Spinal cord (tissue), 10 donors: Measurements from ENCODE around the gene MAG. TPM values are rescaled to one million over a fixed set of nuclear protein-coding genes. Genes with fewer than 3 reads are reported as not detected.
"Not testable (repeated sequence)": the region's sequence is repeated elsewhere in the genome, so short reads cannot be mapped to it uniquely, and the experiment has no call there.

ENCODE experiments used
- DNase-seq, 6 donors: peaks; one replicate each; pipeline versions ENCODE4 v3.0.0 to v3.0.0-alpha.2; 2013 to 2015; ENCODE audit warnings: low spot score in 6 of 6, low read depth in 4 of 6
- H3K27ac ChIP-seq: one replicate; pipeline ENCODE4 v1.5.1; 2013; ENCODE audit warnings: low read depth, low read length, control low read depth
- H3K27me3 ChIP-seq: one replicate; pipeline ENCODE4 v1.6.1; 2013; ENCODE audit warnings: low read length; ENCODE audit not compliant: control insufficient read depth, insufficient read depth
- H3K36me3 ChIP-seq: one replicate; pipeline ENCODE4 v1.6.1; 2013; ENCODE audit warnings: low read length; ENCODE audit not compliant: control insufficient read depth, insufficient read depth
- H3K4me1 ChIP-seq: one replicate; pipeline ENCODE4 v1.6.1; 2013; ENCODE audit warnings: low read length; ENCODE audit not compliant: control insufficient read depth, insufficient read depth
- H3K4me3 ChIP-seq: one replicate; pipeline ENCODE4 v1.5.1; 2013; ENCODE audit warnings: low read depth, low read length, control low read depth
- H3K9me3 ChIP-seq: one replicate; pipeline ENCODE4 v1.6.1; 2013; ENCODE audit warnings: low read length; ENCODE audit not compliant: control insufficient read depth, insufficient read depth
- WGBS: methylation state at CpG from one replicate; pipeline ENCODE4 v1.1.5; 2013; ENCODE audit warnings: missing lambda C conversion rate; ENCODE audit not compliant: insufficient coverage; 5-methylcytosine and 5-hydroxymethylcytosine counted together
- polyA plus RNA-seq, 2 donors: library from polyadenylated mRNA; unstranded; fragments of 120-200 nt; gene quantifications; one replicate each; pipeline ENCODE4 v1.2.1, GENCODE V29; 2013; ENCODE audit not compliant: insufficient read length in 2 of 2
- total RNA-seq, 2 donors: library from RNA; depleted of rRNA in 1 of 2; stranded (reverse); fragments of 120-200 nt in 1 of 2; fragments of >200 nt in 1 of 2; gene quantifications; one replicate each; pipeline versions ENCODE4 v1.2.3 to v1.2.4, GENCODE V29; 2013 to 2014
- donor health status: healthy.

The MAG gene
- total and polyA plus RNA-seq, 4 donors: 83.5 to 261 (median 232) TPM

DNA sequence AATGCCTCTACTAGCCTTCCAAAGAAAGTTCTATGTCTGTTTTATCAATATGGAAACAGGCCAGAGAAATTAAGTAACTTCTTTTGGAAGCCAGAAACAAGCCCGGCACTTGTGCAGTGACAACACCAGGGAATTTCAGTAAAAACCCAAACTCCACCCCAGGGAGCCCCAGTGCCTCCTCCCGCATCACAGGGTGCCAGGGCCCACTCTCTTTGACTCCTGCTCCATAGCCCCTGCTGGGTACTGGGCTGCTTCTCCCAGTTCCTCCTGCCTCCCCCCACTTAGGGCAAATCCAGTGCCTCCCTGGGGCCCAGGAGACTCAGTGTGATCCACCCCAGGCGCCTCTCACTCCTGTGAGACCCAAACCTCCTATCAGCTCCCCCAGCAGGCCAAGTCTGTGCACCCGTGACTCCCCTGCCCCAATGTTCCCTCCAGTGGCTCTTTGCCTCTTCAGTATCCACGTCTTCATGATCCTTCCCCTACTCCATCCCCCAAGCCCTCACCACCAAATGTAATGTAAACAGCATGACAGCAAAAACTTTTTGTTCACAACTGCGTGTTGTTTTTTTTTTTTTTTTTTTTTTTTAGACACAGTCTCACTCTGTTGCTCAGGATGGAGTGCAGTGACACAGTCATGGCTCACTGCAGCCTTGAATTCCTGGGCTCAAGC is 64.0 kb downstream of the MAG start:
- peak in 1 of 6 donors; percentile 0 for DNase-seq
- H3K27me3 ChIP-seq: no peaks in the 10 kb centered on the region
- no peaks in the 10 kb centered on the region for H3K9me3 ChIP-seq
- H3K27ac ChIP-seq: no peak overlapping the region
- WGBS: 67% methylated on average over 6 of the region's 6 CpGs
- H3K4me1 ChIP-seq: no peaks in the 10 kb centered on the region
- H3K4me3 ChIP-seq: no peak overlapping the region
- H3K36me3 ChIP-seq: no peaks in the 10 kb centered on the region

DNA sequence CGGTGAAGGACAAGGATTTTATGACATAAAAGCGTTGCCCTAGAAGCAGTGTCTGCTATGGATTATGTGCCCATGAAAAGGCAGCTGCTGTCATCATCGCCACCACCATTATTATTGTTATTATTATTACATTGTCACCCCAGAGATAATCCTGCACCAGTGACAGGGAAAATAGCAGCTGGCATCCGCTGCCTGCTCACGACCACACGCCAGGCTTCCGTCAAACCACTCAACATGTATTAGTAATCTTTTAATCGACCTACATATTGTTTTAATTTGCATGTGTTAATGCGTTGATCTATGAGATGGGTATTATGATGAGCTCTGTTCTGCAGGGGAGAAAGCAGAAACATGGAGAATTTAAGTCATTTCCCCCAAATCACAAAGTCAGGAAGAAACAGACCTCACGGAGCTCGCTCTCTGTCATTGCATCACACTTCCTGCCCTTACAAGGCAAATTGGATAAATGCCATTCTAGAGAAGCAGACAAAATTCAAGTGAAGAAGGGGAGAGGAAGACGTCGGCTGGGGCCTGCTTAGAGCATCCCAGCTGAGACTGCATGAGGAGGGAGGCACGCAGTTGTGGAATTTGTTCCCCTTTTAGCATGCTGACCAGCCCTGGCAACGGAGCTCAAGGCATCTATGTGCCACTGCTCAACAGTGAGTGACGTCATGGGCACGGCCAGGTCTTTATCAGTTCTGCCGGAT is 66.1 kb downstream of the MAG start, which contains the start of gene FFAR3:
Gene FFAR3 (plus strand): TSS at position 594 of the 707 bp plus-strand sequence. CDS start 431 bp downstream, outside the sequence.
- H3K27me3 ChIP-seq: no peaks in the 10 kb centered on the region
- H3K27ac ChIP-seq: no peak within 1 kb of the TSS
- DNase-seq: peak in 2 of 6 donors; percentile 3 to 31
- no peak within 1 kb of the TSS for H3K4me3 ChIP-seq
- WGBS: 58% methylated on average over 6 of the region's 18 CpGs
- H3K4me1 ChIP-seq: peaks cover under 1% of the 10 kb centered on the region
- no peaks in the 10 kb centered on the region for H3K9me3 ChIP-seq
- no peaks in the 10 kb centered on the region for H3K36me3 ChIP-seq

DNA sequence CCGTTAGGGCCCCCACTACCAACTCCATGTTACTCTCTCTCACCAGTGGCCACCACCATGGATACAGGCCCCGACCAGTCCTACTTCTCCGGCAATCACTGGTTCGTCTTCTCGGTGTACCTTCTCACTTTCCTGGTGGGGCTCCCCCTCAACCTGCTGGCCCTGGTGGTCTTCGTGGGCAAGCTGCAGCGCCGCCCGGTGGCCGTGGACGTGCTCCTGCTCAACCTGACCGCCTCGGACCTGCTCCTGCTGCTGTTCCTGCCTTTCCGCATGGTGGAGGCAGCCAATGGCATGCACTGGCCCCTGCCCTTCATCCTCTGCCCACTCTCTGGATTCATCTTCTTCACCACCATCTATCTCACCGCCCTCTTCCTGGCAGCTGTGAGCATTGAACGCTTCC is 66.9 kb downstream of the MAG start:
- H3K36me3 ChIP-seq, H3K27me3 ChIP-seq, DNase-seq, H3K4me1 ChIP-seq, H3K9me3 ChIP-seq, H3K27ac ChIP-seq, H3K4me3 ChIP-seq: not testable (repeated sequence)
- no CpG with 5 or more reads among the region's 16 CpGs for WGBS

- H3K27me3 ChIP-seq, H3K36me3 ChIP-seq, H3K4me1 ChIP-seq, H3K4me3 ChIP-seq, DNase-seq, H3K27ac ChIP-seq, H3K9me3 ChIP-seq: not testable (repeated sequence)
- WGBS: 88% methylated on average over 9 of the region's 21 CpGs
These were observed 67.4 kb downstream of the MAG start for GRCh38 chr19:35359395-35359794.

- DNase-seq, H3K27ac ChIP-seq, H3K4me3 ChIP-seq, H3K27me3 ChIP-seq, H3K4me1 ChIP-seq, H3K36me3 ChIP-seq, H3K9me3 ChIP-seq: not testable (repeated sequence)
- no CpG with 5 or more reads among the region's 5 CpGs for WGBS
These were observed 68.1 kb downstream of the MAG start for GRCh38 chr19:35360081-35360480.

GRCh38 chr19:35360880-35361420 is 69.0 kb downstream of the MAG start:
- DNase-seq: no peak
- Histone ChIP-seq H3K4me1 (peaks cover 9% of the 10 kb centered on the region), H3K4me3 (no peak overlapping the region), H3K27me3 (no peaks in the 10 kb centered on the region), H3K36me3 (no peaks in the 10 kb centered on the region), H3K27ac (no peak overlapping the region), H3K9me3 (no peaks in the 10 kb centered on the region)
- 93% methylated on average over 3 of the region's 5 CpGs for WGBS

GRCh38 chr19:35362261-35363000 is 70.5 kb downstream of the MAG start:
- Histone ChIP-seq H3K27me3 (no peaks in the 10 kb centered on the region), H3K36me3 (no peaks in the 10 kb centered on the region), H3K4me1 (peaks cover 9% of the 10 kb centered on the region), H3K4me3 (no peak overlapping the region), H3K27ac (no peak overlapping the region), H3K9me3 (no peaks in the 10 kb centered on the region)
- no peak for DNase-seq
- WGBS: 93% methylated on average over 3 of the region's 14 CpGs

DNA sequence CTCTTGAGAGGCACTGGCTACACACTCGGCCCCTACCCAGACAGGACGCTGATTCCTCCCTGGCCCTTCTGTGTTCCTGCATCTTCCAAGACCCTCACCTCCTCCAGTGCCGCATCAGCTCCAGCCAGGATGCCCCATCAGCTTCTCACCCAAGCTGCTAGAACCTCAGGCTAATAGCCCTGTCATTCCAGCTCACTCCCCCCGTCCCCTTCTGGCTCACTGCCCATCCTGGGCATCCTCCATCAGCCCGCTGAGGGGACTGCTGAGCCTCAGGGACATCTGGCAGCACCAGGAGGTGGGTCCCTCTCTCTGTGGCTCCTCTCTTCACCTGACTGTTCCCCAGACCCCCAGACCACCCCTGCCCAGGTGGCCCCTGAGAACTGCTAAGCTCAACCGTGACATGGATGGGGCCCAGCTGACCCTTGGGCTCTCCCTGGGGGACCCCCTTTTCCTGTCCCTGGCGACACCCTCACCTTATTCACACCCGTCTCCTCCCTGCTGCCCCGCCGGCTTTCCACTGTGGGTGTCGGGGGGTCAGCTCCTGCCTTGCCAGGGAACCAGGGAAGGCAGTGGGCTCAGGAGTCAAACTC is 71.1 kb downstream of the MAG start:
- Histone ChIP-seq H3K9me3 (no peaks in the 10 kb centered on the region), H3K27ac (no peak overlapping the region), H3K27me3 (no peaks in the 10 kb centered on the region), H3K4me3 (no peak overlapping the region), H3K4me1 (peaks cover 9% of the 10 kb centered on the region), H3K36me3 (no peaks in the 10 kb centered on the region)
- DNase-seq: no peak
- 60% methylated on average over 3 of the region's 11 CpGs for WGBS
